Activated T-cell treated with anti-CD3 and anti-CD28 coated beads, Interleukin-2, amount 50 U/mL, for 48 hours (primary cell): ENCODE results near the gene FAM170B.

ENCODE experiments used
- DNase-seq, 2 experiments: peaks; one replicate each; pipeline ENCODE4 v3.0.0-alpha.2; 2020

The FAM170B gene

DNA sequence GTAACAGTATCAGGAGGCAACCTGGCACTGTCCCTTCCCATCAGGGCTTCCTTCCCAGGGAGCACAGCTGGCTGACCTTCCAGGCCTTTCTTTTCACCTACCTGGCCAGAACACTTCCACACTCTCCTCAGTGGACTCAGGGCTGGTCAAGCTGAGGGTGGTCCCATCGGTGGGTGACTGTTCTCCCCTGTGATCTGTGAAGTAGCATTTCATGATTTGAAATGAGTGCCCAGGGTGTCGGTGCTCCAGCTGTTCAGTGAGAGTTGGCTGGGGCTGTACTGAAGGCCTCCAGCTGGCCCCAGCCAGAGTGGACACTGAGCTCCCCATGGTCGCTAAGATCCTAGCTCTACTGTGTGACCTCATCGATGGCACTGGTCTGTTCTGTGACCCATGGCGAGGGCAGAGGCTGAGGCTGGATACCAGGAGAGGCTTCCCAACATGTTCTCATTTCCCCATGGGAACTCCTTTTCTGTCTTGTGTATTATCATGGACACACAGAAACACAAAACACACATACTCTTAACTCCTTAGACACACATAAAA lies at the start of gene FAM170B:
TSS of gene FAM170B (minus strand) at position 316 of the 543 bp plus-strand sequence. CDS start at position 213, 103 bp downstream.
- no peak for DNase-seq

DNA sequence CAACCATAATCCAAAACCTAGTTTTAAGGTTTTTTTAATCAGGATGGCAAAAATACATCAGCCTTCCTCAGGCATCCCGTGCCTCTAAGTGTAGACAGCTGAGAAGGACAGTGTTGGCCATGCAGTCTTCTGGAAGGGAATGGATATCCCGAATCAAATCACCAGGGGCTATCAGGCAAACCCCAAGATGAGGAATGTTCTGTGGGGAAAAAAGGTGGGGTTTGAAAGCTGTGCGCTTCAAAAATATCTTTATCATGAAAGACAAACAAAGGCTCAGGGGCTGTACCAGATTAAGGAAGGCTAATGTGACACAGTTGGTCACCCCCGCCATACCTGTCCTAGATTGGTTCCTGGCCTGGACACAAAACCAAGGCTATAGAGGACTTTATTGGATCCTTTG lies 49.0 kb upstream of the FAM170B start:
- no peak for DNase-seq

DNA sequence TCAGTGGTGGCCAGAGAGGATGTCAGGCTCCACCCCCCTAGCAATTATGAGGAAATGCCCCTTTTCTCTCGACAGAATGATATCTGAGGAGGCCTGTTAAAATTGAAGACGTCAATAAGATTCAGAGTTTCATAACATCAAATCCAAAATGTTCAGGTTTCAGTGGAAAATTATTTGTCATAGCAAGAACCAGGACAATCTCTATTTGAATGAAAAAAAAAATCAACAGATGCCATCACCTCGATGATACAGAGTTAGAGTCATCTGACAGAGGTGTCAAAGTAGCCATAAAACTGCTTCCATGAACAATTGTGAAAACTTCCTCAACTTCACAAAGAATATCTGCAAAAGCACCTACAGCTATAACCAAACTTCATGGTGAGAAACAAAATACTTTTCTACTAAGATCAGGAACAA lies 46.6 kb upstream of the FAM170B start:
- DNase-seq, result no peak

DNA sequence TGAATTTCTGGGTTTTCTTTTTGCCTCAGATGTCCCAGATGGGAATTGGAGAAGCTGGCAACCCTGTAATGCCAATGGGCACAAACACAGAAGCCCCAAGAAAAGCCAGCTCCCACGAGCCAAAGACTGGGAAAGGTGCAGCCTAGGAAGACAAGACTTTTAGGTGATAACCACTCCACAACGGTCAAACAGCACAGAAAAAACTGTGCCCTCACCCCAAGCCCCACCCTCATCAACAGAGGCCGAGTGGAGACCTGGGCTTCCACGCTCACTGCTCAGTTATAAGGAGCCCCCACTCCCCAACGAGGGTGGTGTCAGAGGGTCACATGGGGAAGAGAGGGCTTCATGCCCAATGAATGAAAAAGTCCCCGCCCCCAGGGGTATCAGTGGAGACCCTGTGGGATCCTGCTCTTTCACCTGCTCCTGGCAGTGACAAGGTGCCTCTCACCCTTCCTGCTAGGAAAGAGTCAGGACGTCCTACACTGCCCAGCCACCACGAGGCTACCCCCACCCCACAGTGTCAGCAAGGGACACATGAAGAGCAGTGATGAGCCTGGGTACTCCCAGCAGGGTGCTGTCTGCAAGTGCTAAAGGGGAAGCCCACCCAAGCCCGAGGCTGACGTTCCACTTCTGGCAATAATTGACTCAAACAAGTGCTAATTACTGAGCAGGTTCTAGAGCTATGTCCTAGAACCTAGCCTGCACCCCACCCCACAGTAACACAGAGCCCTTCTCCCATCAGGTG lies 46.0 kb upstream of the FAM170B start:
- DNase-seq, result peak; percentile 51 to 59

DNA sequence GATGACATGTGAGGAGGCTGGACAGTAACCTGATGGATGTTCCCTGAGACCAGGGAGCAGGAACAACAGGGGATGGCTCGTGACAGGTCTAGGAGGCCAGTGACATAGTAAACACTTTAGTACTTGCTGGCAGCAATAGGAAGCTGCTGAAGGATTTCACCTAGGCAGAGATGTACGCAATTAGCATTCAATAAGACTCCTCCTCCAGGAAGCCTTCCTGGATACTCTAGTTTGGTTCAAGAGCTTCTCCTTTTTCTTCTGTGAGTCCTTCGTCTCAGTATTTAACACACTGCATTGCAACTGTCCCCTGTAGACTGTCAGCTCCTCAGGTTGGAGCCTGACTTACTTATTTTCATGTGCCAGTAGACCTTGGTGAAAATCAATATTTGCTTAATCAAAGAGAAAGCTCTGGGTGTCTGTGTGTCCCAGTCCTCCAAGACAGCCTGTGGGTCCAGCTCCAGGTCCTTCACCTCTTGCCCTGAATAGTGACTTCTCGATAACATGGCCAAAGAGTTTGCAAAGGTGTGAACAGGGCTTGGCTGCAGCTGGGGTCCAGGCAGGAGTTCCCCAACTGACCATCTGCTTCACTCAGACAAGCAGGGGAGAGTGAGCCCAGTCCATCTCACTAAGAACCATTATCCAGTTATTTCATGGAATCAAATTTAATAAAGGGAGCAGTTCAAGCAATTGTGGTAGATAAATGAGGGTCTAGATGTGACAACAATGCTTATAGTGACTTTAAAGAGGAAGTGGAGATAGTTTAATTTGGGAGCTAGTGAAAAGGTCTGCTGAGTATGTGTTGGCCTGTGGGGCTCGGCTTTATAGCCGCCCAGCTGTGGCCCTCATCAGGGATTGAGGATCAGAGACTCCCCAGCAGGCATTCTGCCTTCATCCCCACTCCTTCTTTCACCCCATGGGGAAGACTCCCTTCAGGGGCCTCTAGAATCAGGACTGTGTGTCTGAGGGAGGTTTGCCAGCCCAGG lies 45.0 kb upstream of the FAM170B start:
- DNase-seq, result peak in 1 of 2 experiments; percentile 20

DNA sequence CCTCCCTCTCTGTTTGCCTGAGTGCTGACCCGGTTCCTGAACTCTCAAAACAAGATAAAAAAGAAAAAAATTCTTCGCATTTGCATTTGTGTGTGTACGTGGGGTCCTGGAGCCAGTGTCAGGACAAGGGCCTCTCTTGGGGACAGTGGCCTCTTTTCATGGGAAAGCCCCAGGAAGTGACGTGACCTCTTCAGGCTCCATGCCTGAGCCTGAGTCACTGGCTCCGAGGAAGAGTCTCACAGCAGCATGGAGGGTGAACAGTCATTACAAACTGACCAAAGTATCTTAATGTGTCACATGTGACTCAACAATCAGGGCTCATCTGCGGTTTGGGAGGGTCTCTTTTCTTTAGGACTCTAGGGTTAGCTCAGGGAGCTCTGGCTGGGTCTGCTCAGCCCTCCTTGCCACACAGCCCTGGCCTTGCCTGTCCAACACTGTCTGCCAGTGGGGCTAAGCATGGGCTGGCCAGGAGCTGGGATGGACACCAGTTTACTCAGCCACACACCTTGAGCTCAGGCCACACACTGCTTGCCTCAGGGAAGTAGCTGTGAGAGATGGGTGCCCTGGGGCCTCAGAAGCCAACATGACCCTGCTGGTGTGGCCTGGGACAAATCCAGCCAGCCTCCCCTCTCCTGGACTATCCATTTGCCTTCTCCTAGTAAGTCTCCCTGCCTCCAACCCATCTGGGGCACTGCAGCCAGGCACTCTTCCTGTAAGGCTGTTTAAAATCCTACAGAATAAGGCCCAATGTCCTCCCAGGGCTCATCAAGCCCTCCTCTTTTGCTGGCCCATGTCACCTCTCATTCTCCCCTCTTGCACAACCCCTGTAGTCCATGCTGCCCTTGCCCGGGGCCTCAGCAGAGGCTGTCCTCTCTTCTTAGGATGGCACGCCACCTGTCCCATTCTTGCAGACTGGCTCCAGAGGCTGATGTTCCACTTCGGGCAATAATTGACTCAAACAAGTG lies 43.9 kb upstream of the FAM170B start:
- DNase-seq, result peak; percentile 79 to 83

DNA sequence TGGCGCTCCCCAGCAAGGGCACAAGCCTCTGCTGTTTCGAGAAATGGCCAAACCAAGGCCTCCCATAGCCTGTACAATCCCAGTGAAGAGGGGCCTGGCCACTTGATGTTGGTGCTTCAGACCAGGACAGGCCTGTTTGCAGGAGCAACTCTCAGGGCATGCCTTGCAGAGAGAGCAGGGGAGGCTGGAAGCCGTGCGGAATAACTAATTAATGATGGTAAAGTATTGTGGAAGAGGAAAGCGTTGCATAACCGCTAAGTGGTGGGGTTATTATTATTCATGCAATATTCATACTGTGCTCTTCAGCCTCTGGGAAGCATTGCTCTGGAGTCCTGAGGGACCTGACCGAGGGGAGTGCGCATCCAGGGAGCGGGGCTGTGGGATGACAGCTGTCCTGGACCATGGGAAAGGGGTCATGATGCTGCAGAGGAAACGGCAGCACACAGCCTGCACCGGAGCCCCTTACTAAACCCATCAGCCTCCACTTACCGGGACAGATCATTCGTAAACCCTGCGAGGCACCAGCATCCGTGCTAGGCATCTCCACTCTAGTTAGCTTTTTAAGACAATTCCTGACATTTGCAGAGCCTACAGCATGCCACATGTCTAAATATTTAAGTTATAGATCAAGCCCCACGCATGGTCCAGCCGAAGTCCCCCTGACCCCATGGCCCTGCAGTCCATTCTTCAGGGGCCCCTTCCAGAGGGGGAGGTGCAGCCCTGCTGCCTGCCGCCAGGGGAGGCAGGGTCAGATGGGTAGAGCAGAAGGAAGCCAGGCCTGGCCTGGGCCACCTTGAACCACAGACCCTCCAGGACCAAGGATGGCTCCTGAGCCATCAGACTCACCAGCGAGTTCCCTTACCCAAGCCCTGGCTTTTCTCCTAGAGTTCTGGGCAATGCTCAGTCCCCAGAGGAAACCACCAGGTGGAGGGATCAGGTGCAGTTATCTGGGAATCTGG lies 42.8 kb upstream of the FAM170B start:
- peak in 1 of 2 experiments; percentile 17 for DNase-seq

DNA sequence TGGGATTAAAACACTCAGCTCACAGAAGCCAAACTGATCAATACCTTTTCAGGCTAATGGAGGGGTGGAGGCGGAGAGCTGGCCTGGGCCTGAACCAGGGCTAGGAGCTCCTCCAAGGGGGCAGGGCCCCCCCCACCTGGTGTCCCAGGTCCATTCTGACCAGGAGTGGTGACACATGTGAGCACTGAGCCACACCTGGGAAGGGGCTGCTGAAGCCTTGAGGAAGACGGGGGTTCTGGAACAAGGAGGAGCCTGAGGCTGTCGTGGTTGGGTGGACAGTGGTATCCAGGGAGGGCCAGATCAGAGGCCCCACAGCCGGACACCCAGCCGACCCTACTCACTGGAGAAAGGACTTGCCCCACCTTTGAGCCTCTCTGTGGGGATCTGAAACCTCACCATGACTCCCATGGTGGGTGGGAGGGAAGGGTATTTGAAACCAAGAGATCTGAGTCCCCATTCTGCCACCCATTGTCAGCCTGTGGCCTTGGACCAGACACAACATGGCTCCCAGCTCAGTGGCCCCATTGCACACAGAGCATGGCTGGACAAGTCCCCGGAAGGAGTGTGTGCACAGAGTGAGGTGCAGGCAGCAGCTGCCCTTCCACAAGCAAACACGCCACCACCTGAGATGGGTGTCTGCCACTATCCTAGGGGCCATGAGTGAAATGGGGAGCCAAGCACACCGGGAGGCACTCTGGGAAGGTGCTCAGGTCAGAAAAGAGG lies 41.9 kb upstream of the FAM170B start:
- peak in 1 of 2 experiments; percentile 19 for DNase-seq

DNA sequence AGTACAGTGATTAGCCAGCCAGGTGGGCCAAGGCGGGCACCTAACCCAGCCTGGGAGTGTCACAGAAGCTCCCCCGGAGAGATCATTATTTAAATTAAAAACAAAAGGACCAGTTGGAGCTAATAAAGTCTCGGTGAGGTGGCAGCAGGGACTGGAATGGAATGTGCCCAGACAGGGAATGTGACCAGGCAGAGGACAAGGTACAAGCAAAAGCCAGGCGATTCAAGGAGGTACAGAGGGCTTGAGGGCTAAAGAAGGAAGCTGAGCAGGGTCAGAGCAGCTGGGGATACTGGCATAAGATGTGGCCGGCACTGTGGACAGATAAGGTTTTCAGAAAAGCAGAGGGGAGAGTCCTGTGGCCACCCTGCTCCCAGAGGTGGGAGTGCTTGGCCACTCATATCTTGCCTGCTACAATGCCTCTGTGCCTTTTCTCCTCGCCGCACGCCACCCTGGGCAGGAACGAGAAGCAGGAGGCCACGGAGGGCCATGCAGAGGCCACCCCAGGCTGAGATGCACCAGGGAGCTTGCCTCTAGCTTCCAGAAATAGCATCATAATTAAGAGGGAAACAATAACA lies 41.2 kb upstream of the FAM170B start:
- no peak for DNase-seq

DNA sequence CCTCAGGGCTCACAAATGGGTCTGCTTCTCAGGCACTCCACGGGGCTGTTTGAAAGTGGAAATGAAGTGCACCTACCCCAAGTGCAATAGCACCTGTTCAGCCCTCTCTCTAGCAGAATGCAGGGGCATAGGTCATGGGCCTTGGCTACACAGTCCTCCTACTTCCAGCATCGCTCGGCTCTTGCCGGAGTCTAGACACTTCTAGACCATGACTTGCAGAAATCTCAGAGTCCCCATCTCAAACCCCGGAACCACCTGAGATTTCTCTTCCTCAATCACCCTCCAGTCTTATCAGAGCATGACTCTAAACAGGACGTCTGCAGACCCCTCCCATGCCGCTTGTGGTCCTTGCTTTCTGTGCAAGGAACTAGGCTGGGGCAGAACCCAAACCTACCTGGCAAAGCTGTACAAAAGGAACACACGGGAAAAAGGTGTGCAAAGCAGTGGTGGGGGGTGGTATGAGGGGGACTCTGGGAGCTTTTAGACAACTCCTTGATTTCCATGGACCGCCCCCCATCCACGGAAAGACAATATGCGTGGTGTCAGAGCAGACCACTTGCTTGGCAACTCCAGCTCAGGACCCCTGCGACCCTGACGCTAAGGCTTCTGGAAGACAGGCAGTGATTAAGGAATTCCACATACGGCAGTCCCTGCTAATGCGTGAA lies 40.6 kb upstream of the FAM170B start:
- DNase-seq, result no peak

DNA sequence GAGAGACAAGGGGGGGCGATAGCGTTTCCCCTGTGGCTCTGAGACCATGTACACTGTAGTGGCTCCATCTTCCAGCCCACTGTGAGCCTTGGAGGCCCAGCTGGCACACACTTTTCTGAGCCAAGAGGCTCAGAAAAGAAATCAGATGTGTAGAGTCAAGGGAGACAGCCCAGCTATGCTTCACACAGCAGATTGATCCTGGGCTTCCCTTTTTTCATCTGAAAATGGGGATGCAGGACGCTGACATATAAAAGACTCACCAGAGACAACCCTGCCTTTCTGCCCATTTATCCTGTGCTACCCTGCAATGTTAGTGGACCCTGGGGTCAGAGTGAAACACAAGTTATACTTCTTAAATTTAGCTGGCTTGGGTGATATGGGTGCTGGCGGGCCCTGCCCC lies 40.0 kb upstream of the FAM170B start:
- no peak for DNase-seq

DNA sequence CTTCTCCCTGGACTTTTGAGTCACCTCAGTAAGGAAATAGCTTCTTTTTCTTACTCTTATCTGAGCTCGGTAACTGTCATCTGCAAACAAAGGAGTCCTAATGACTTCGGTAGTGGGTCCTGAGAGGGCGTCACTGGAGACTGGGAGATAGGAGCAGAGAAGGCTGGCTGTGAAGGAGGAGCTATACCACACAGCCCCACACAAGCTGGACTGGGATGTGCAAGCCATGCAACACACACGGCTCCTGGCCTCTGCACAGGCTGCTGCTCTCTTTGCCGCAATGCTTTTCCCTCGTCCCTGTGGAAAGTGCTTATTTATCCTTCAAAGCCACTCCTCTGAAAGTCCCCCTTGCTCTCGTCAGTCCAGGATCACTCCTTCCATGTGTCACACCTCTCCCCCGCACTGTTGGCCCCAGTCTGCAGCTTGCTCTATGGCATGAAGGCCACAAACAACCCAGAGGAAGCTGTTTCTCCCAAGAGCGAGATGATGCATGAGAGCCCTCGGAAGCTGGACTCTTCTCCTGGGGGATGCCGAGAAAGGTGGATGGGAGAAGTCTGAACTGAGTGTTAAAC lies 39.5 kb upstream of the FAM170B start:
- DNase-seq, result no peak

DNA sequence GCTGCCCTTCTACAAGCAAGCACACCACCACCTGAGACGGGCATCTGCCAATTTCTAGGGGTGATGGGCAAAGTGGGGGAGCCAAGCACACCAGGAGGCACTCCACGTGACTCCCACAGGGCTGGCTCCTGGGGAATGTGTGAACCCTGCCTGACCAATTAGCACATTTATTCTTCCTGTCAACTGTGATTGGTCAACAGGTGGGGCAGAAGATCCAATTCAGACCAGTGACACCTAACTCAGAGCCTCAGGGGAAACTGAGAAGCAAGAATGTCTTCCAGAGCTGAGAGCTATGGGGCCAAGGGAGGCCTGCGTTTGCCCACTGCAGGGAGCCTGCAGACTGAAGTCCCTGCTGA lies 38.9 kb upstream of the FAM170B start:
- no peak for DNase-seq

DNA sequence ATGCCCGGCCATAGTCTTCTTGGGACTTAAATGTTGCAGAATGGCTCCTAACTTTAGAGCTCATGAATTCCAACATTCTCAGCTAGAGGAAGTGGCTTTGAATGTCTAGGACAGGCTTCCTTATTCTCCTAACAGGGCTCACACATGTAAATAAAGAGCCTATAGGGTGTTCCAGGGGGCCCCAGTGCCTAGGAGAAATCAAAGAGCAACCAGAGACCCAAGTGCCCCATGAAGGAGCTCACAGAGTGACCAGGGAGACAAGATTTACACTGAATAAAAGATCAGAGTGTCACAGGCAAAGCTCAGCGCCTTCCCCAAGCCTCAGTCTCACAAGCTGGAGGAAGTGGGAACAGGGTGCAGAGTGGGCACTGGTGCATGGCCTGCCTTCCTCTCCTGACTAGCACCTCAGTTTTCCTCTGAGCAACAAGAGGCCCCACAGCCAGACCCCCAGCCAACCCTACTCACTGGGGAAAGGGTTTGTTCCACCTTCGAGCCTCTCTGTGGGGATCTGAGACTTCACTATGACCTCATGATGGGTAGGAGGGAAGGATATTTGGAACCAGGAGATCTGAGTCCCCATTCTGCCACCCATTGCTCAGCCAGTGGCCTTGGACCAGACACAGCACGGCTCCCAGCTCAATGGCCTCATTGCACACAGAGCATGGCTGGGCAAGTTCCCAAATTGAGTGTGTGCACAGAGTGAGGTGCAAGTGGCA lies 38.4 kb upstream of the FAM170B start:
- no peak for DNase-seq

DNA sequence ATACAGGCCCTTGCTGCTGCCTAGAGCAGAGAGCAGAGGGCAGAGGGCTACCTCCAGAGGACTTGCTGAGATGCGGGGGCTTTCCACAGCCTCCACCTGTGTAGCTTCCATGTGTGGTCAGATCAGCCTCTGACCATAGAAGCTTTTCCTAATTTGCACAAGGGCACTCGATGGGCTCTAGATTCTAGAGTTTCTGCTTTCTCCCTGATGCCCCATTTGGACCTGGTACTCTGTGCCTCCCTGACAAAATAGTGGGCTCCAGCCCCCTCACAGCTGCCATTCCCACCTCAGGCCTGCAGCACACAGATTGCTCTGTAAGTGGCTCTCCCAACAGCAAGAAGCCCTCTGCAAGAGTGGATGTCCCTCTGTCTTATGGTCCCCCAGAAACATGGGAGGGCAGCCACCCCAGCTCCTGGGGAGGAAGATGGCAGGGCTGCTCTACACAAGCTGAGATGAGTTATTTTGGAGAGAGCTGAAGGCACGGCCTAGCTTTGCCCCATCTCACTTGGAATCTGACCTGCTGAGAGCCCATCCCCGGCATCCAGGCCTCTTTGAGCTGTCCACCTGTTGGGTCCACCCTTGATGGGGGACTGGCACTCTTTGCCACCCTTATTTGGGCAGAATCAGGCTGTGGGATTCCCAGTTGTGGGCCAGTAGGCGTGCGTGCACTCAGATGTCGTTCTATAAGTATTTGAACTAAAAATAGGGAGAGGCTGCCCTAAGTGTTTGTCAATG lies 37.7 kb upstream of the FAM170B start:
- no peak for DNase-seq

DNA sequence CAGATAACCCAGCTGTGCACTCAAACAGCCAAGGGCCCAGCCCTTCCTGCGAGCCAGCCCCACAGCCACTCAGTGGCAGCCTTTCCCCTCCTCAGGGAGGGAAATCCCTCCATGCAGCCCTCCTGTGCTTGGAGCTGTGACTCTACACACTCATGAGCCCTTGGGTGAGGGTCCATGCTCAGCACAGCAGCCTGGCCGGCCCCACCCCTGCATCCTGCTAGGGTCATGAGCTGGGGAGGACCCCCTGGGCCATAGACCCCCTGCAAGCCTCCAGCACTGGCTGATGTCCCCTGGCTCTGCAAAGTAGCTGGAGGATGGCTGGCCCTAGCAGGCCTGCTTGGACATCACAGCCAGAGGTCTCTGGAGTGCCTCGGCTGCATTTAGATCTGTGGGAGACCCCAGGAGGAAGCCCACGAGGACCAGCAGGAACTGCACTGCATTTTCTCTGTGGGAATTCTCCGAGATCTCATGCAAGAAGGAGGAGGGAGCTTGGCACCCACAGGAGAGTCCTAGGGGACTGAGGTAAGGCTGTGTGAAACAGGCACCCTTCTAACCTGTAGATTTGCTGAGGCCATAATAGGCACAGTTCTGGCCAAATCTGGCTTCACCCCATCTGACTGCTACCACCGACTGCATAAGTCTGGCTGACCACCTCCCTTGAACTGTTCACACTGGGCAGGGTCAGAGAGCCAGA lies 37.0 kb upstream of the FAM170B start:
- peak in 1 of 2 experiments; percentile 20 for DNase-seq

DNA sequence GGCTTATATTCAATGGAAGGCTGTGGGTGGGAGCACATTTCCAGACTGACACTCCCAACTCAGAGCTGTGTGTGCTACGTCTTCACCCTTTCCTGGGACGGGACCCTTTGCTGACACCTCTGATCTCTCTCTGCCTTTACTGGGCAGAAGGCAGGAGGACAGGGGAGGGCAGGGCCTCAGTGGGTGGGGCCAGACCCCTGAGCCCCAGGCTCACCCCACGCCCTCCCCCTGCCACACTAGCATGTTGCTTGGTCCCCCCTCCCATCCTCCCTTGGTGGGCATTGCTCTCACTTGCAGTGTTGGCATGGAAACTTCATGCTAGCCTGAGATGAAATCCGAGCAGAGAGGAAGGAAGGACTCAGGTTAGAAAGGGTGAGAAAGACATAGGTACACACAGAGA lies 36.0 kb upstream of the FAM170B start:
- no peak for DNase-seq
